Mucosa of descending colon (tissue), 3 donors: ENCODE results near the gene ADGRB2. TPM values are rescaled to one million over a fixed set of nuclear protein-coding genes. Genes with fewer than 3 reads are reported as not detected.

Experiments
- ATAC-seq: fragments of 200-7000 bp; cut with Tn5 transposase; one replicate; pipeline ENCODE4 v1.9.1; 2020; ENCODE audit warnings: mild to moderate bottlenecking, moderate library complexity
- DNase-seq, 3 donors: peaks; one replicate each; pipeline ENCODE4 v3.0.0-alpha.2; 2020
- H3K36me3 ChIP-seq: fragments of 200-600 bp; one replicate; pipeline ENCODE4 v1.8.0; 2021; ENCODE audit warnings: low read depth, mild to moderate bottlenecking
- H3K4me1 ChIP-seq: fragments of 200-600 bp; one replicate; pipeline ENCODE4 v1.8.0; 2021; ENCODE audit warnings: low read depth, mild to moderate bottlenecking
- H3K4me3 ChIP-seq: fragments of 200-600 bp; one replicate; pipeline ENCODE4 v1.8.0; 2021; ENCODE audit warnings: mild to moderate bottlenecking
- H3K9me3 ChIP-seq: fragments of 200-600 bp; one replicate; pipeline ENCODE4 v1.8.0; 2021; ENCODE audit warnings: mild to moderate bottlenecking
- intact Hi-C, 2 donors: fragments of 100-400 bp; cut with DNase I in 1 of 2; cut with micrococcal nuclease in 1 of 2; formaldehyde crosslinking; loops; one replicate each; pipeline versions ENCODE4 v1.11.0 to v1.11.1; 2022; cut with DNase I, micrococcal nuclease
- total RNA-seq, 3 donors: library from RNA; stranded (reverse); fragmentation: NEBNext Ultra II Directional in 2 of 3; extraction: Animal tissue kit (Norgen Biotek cat#: 25700) in 2 of 3; gene quantifications; one replicate each; pipeline versions ENCODE4 v1.2.1 to v1.2.4, GENCODE V29; 2021 to 2023
- TF ChIP-seq, protein P1 (sequence below): fragments of 200-600 bp; IDR thresholded peaks from one replicate; pipeline ENCODE4 v1.8.0; 2022; ENCODE audit warnings: antibody characterized with exemption, mild to moderate bottlenecking
- donor health status: DM: no; HTN: no; CAD: no; lungs with moderate emphysema.
- donor health status: DM: no; HTN: no; CAD: no.
- donor health status: DM: no; HTN: yes; CAD: no.

The ADGRB2 gene
- total RNA-seq, 3 donors from 2014 or later: 0.55 to 3.8 (median 0.65) TPM

DNA sequence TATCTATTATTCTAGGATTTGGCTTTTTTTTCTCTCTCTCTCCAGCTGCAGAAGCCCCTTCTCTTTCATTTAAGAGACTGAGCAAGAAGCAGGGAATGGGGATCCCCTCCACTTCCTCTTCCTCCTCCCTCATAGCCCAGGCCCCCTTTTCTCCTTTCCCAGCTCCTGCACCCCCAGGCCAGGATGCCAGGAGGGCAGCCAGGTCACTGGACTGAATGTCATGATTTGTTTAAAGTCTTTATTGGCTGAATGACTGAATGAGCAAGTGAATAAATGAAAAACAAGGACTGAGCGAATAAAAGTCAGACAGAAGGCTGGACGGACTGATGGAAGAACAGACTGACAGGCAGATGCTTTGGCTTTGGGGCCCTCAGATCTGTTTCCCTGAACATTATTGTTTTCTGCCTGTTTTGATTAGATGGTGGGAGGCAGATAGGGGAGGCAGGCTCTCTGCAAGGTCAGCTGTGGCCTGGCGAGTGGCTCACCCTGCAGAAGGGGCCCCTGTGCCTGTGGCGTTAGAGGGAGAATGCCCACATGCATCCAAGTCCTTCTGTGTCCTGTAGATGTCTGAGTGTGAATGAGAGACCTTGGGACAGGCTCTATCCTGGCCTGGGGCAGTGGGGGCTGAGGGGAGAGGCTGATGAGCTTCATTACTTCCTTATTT, 20.3 kb upstream of the ADGRB2 start:
- intact Hi-C loops: loop anchor here (5.0 kb wide), 2 partner anchors 117 to 122 kb away; no protein-coding TSS in a partner anchor
- Histone ChIP-seq H3K9me3 (no peaks in the 10 kb centered on the region), H3K4me3 (no peak overlapping the region), H3K36me3 (no peaks in the 10 kb centered on the region), H3K4me1 (peaks cover 3% of the 10 kb centered on the region)
- TF ChIP-seq, protein P1, sequence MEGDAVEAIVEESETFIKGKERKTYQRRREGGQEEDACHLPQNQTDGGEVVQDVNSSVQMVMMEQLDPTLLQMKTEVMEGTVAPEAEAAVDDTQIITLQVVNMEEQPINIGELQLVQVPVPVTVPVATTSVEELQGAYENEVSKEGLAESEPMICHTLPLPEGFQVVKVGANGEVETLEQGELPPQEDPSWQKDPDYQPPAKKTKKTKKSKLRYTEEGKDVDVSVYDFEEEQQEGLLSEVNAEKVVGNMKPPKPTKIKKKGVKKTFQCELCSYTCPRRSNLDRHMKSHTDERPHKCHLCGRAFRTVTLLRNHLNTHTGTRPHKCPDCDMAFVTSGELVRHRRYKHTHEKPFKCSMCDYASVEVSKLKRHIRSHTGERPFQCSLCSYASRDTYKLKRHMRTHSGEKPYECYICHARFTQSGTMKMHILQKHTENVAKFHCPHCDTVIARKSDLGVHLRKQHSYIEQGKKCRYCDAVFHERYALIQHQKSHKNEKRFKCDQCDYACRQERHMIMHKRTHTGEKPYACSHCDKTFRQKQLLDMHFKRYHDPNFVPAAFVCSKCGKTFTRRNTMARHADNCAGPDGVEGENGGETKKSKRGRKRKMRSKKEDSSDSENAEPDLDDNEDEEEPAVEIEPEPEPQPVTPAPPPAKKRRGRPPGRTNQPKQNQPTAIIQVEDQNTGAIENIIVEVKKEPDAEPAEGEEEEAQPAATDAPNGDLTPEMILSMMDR: no peak
- DNase-seq (no peak), ATAC-seq (no peak)

GRCh38 chr1:31783846-31784245, 19.7 kb upstream of the ADGRB2 start:
- Histone ChIP-seq H3K4me1 (no peaks in the 10 kb centered on the region), H3K4me3 (no peak overlapping the region), H3K36me3 (no peaks in the 10 kb centered on the region), H3K9me3 (no peaks in the 10 kb centered on the region)
- no peak for DNase-seq
- intact Hi-C loops: no loop called here
- no peak for ATAC-seq
- TF ChIP-seq, protein P1: no peak

- H3K9me3 ChIP-seq: no peaks in the 10 kb centered on the region
- DNase-seq (peak in 1 of 3 donors; percentile 12), ATAC-seq (no peak)
- no peaks in the 10 kb centered on the region for H3K4me1 ChIP-seq
- no peaks in the 10 kb centered on the region for H3K36me3 ChIP-seq
- H3K4me3 ChIP-seq: no peak overlapping the region
- intact Hi-C loops: no loop called here
- TF ChIP-seq, protein P1: no peak
Observed at GRCh38 chr1:31782421-31783410, 18.6 kb upstream of the ADGRB2 start.

DNA sequence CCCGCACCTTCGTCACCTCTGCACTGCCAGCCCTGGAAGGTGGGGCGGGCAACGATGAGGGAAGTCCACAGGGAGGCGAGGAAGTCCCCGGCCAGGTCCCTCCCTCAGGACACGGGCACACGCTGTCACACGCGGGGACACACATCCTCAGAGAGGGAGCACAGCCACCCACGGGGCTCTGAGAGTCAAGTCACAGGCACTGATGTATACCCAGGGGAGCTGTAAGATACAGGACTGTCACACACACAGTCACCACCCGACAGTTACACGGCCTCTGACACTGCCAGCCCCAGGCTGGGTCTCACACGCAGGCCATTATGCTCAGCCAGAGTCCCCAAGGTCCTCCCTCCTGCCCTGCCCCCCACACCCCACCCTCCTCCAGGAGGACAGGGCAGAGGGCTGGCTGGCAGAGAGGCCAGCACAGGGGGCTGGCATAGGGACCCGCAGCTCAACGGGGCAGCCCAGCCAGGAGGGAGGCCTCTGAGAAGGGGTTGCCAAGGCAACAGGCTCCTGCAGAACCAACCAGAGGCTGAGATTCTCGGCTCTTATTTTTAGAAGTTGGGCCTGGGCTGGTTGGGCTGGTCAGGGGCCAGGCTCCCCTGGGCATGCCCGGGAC, 17.7 kb upstream of the ADGRB2 start:
- DNase-seq (peak in 1 of 3 donors; percentile 17), ATAC-seq (no peak)

DNA sequence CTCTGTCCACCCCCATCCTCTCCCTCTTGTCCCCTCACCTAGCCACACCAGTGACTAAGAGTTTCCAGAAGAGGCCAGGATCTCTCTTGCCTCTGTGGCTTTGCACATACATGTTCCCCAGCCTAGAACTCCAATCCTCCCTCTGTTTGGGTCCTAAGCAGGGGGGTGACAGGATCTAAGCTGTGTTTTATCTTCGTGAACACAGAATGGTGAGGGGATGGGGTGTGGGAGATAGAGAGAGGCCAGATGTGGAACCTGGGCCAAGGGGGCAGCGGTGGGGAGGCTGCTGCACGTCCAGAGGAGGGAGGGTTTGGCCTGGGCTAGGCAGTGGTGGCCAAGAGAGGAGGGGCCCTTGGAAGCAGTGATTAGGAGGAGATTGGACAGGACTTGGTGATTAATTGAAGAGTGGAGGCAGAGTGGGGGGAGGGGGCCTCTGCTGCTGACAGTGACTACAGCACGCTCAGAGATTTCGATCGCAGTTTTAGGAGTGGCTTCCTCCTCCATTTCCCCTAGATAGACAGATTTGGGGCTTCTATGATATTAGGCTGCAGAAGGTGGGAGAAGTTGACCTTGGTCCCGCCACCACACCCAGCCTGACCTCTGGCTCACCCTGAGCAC, 17.1 kb upstream of the ADGRB2 start:
- Histone ChIP-seq H3K9me3 (no peaks in the 10 kb centered on the region), H3K36me3 (no peaks in the 10 kb centered on the region), H3K4me3 (no peak overlapping the region), H3K4me1 (no peaks in the 10 kb centered on the region)
- DNase-seq (no peak), ATAC-seq (no peak)
- intact Hi-C loops: no loop called here
- TF ChIP-seq, protein P1: no peak

More for the DNA sequence above, 17.7 kb upstream of the ADGRB2 start:
- H3K9me3 ChIP-seq: no peaks in the 10 kb centered on the region
- TF ChIP-seq, protein P1: no peak
- H3K36me3 ChIP-seq: no peaks in the 10 kb centered on the region
- intact Hi-C loops: no loop called here
- no peak overlapping the region for H3K4me3 ChIP-seq
- H3K4me1 ChIP-seq: no peaks in the 10 kb centered on the region
